Mesangial cell (primary cell): Measurements from ENCODE around the gene TOGARAM2. TPM values are rescaled to one million over a fixed set of nuclear protein-coding genes. Genes with fewer than 3 reads are reported as not detected.

Experiments used
- total RNA-seq: library from RNA; depleted of rRNA; stranded (reverse); fragments of >200 nt; gene quantifications from 2 replicates; pipeline ENCODE4 v1.2.3, GENCODE V29; 2015

Gene TOGARAM2
- total RNA-seq: not detected in 2 replicates

DNA sequence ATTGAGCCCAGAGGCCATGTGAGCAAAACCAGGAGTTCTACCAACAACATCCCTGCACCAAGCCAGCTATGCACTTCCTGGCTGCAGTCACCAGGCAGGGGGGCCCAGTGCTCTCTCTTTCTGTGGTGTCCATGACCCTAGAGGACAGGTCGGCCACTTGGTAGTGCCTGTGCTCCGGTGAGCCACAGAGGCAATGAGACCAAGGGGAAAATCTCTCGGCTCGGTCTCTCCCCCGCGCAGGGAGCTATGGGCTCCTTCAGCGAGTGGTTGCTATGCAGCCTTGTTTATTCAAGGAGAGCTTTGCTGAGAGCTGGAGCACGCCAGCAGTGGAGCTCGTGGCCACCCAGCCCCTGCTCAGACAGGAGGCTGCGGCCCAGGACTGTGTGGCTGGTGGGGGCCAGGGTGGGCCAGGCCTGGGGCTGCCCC, at the start of gene TOGARAM2:
TOGARAM2 (plus strand) TSS at position 283 of the 426 bp plus-strand sequence. CDS start 13,537 bp downstream, outside the sequence.

DNA sequence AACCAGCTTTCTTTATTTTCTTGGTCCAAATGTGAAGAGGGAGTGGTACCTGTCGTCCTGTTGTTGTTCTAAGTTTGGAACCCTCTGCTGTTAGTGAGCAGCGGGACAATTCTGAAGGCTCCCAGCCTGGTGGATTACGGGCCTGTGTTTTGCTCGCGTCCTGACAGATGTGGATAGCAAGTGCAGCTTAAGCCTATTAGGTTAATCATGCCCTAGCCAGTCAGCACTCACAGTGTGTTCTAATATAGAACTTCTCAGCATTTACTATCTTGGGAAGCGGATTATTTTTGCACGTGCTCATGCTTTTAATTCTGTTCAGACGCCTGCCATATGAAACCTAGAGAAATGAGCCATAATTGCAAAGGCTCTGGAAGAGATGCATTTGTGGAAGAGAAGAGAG, 93.3 kb downstream of the TOGARAM2 start, which contains the start of gene PCARE:
PCARE (minus strand) TSS at position 113 of the 400 bp plus-strand sequence. CDS start 262 bp downstream, outside the sequence.

Other genes with a start within 250 kb of the TOGARAM2 start
- gene PPP1CB, start 229.5 kb upstream of the TOGARAM2 start, total RNA-seq: 79.5 and 83.0 TPM in 2 replicates
- gene SPDYA, start 170.5 kb upstream of the TOGARAM2 start, total RNA-seq: not detected in 2 replicates
- 6.8 and 12.7 TPM in 2 replicates for gene TRMT61B, start 111.0 kb upstream of the TOGARAM2 start, total RNA-seq
- 27.1 and 48.9 TPM in 2 replicates for gene WDR43, start 86.6 kb upstream of the TOGARAM2 start, total RNA-seq
- gene PCARE, start 93.2 kb downstream of the TOGARAM2 start, total RNA-seq: not detected in 2 replicates
- gene CLIP4, start 134.1 kb downstream of the TOGARAM2 start, total RNA-seq: 9.9 and 16.0 TPM in 2 replicates